Measurements from ENCODE around the gene PCBD2. TPM values are rescaled to one million over a fixed set of nuclear protein-coding genes. Genes with fewer than 3 reads are reported as not detected.

Gene PCBD2
- total and polyA plus RNA-seq, 2 experiments from 2014 or later: 8.7 to 16.0 TPM

- TF ChIP-seq ZNF462 (CRISPR knock-in tag; IDR thresholded peaks at IDR 0.05) (no peak), STAT1 (IDR thresholded peaks at IDR 0.05; ENCODE audit: unreplicated experiment) (no peak), ETS1 (IDR thresholded peaks at IDR 0.05) (no peak), ZNF331 (CRISPR knock-in tag; IDR thresholded peaks at IDR 0.05; ENCODE audit: low read depth) (no peak), JUNB (IDR thresholded peaks at IDR 0.05; ENCODE audit: unreplicated experiment) (no peak), CREB1 (CRISPR knock-in tag; IDR thresholded peaks at IDR 0.05; ENCODE audit: low read depth) (no peak)
Measured at GRCh38 chr5:134975843-134976242, 70.9 kb downstream of the PCBD2 start (continued).

- no peak for ATAC-seq
- H3K27me3 Mint-ChIP-seq (ENCODE audit: insufficient read depth, low read depth, poor library complexity): peaks cover 8% of the 10 kb centered on the region
- H3K9me2 ChIP-seq (ENCODE audit: insufficient read depth): no peaks in the 10 kb centered on the region
- no peaks in the 10 kb centered on the region for H3K79me2 ChIP-seq (replicated peaks; ENCODE audit: insufficient read depth)
- no peak overlapping the region for H3K27ac Mint-ChIP-seq
- no peaks in the 10 kb centered on the region for H3K4me1 ChIP-seq (ENCODE audit: insufficient read depth)
- DNase-seq (ENCODE audit: low spot score): peak; percentile 37
- H2AFZ ChIP-seq: no peak overlapping the region
- H3K4me3 Mint-ChIP-seq: no peak overlapping the region
- no peak overlapping the region for H3K4me3 ChIP-seq
- H3K4me2 ChIP-seq: no peak overlapping the region
- no peaks in the 10 kb centered on the region; the same call in 1 of the 2 replicates for H3K36me3 ChIP-seq (ENCODE audit: insufficient read depth)
- H3K27ac ChIP-seq (ENCODE audit: low read depth): no peak overlapping the region
- no peaks in the 10 kb centered on the region for H3K27me3 ChIP-seq (ENCODE audit: insufficient read depth)
- peaks cover 48% of the 10 kb centered on the region for H3K36me3 Mint-ChIP-seq (ENCODE audit: low read depth)
- H3K9me3 Mint-ChIP-seq: peaks cover 59% of the 10 kb centered on the region
- H3K4me1 Mint-ChIP-seq: no peaks in the 10 kb centered on the region; the same call in 2 of the 3 replicates
- no peaks in the 10 kb centered on the region for H3F3A ChIP-seq (replicated peaks; ENCODE audit: low read depth)
- H4K20me1 ChIP-seq (replicated peaks; ENCODE audit: insufficient read depth): no peaks in the 10 kb centered on the region
- TF ChIP-seq CTCF (conservative IDR thresholded peaks at IDR 0.05; ENCODE audit: low read depth in 2 of 2) (no peak), EZH2 (IDR thresholded peaks at IDR 0.05; ENCODE audit: low read depth, unreplicated experiment) (no peak)
Measured at GRCh38 chr5:134976841-134977240, 71.9 kb downstream of the PCBD2 start.

All from GM23338 (cell line).